Stomach (tissue), 9 donors: ENCODE results near the gene CGB8. TPM values are rescaled to one million over a fixed set of nuclear protein-coding genes. Genes with fewer than 3 reads are reported as not detected.

ENCODE experiments used
- DNase-seq, 2 donors: peaks; one replicate each; pipeline versions ENCODE4 v3.0.0 to v3.0.0-alpha.2; 2013 to 2019
- H3K27ac ChIP-seq, 5 donors: fragments of 200-600 bp in 4 of 5; sonication (generic) in 4 of 5; one replicate each; pipeline ENCODE4 v1.5.1; 2013 to 2019; ENCODE audit warnings: mild to moderate bottlenecking in 1 of 5, moderate library complexity in 1 of 5
- H3K27me3 ChIP-seq, 3 donors: fragments of 200-600 bp; sonication (generic); one replicate each; pipeline ENCODE4 v1.5.1; 2017 to 2019; ENCODE audit warnings: mixed run types in 1 of 3
- H3K36me3 ChIP-seq, 4 donors: fragments of 200-600 bp; sonication (generic); 1 replicate in 3 of 4; 2 replicates in 1 of 4; pipeline ENCODE4 v1.5.1; 2016 to 2019
- H3K4me1 ChIP-seq, 4 donors: fragments of 200-600 bp; sonication (generic); one replicate each; pipeline ENCODE4 v1.5.1; 2016 to 2019
- H3K4me3 ChIP-seq, 4 donors: fragments of 200-600 bp; sonication (generic) in 3 of 4; one replicate each; pipeline ENCODE4 v1.5.1; 2016 to 2019; ENCODE audit warnings: mild to moderate bottlenecking in 1 of 4
- H3K9me3 ChIP-seq, 4 donors: fragments of 200-600 bp; sonication (generic); one replicate each; pipeline ENCODE4 v1.5.1; 2016 to 2019
- CTCF ChIP-seq, 7 experiments: fragments of 450-650 bp in 4 of 7; fragments of 200-600 bp in 3 of 7; sonication (generic) in 3 of 7; IDR thresholded peaks; one replicate each; pipeline ENCODE4 v1.5.1; 2016 to 2019; ENCODE audit warnings: antibody characterized with exemption in 7 of 7, control low read depth in 2 of 7, mild to moderate bottlenecking in 1 of 7
- EP300 ChIP-seq: sonication (generic); formaldehyde crosslinking; IDR thresholded peaks from one replicate; pipeline ENCODE4 v1.6.1; 2017; ENCODE audit warnings: antibody characterized with exemption
- POLR2A ChIP-seq, 4 donors: fragments of 450-650 bp; IDR thresholded peaks; one replicate each; pipeline ENCODE4 v1.6.1; 2016; ENCODE audit warnings: antibody characterized with exemption in 4 of 4, control low read depth in 2 of 4, mild to moderate bottlenecking in 1 of 4, moderate library complexity in 1 of 4
- POLR2AphosphoS5 ChIP-seq, 3 donors: sonication (generic); formaldehyde crosslinking; IDR thresholded peaks; one replicate each; pipeline ENCODE4 v1.6.1; 2016; ENCODE audit warnings: antibody characterized with exemption in 3 of 3
- WGBS, 5 donors: extraction: QIAGEN DNeasy Blood & Tissue Kit in 3 of 5; methylation state at CpG; one replicate each; pipeline versions ENCODE4 v1.1.5 to v1.1.7; 2013 to 2018; 5-methylcytosine and 5-hydroxymethylcytosine counted together
- intact Hi-C: fragments of 100-400 bp; cut with DNase I; formaldehyde crosslinking; loops from one replicate; pipeline ENCODE4 v1.15.1; 2023; ENCODE audit warnings: low total_unique reads
- polyA plus RNA-seq, 3 donors: library from polyadenylated mRNA; stranded (reverse); fragments of 200-250 nt; gene quantifications; one replicate each; pipeline ENCODE4 v1.2.3, GENCODE V29; 2013
- total RNA-seq, 5 donors: library from RNA; depleted of rRNA; stranded (reverse); fragments of >200 nt; gene quantifications; one replicate each; pipeline versions ENCODE4 v1.1.0 to v1.2.3, GENCODE V29; 2014 to 2016
- donor health status: healthy with polysubstance abuse.
- donor health status: Bipolar disorder and iron deficiency.
- donor health status: healthy.

The CGB8 gene
- total and polyA plus RNA-seq, 8 donors = not detected

GRCh38 chr19:49011194-49011593 is 37.7 kb downstream of the CGB8 start:
- DNase-seq = no peak
- Histone ChIP-seq H3K4me3 (no peak overlapping the region), H3K36me3 (peaks cover 36 to 98% (median 96%) of the 10 kb centered on the region in 4 donors), H3K4me1 (no peaks in the 10 kb centered on the region), H3K27me3 (no peaks in the 10 kb centered on the region), H3K27ac (no peak overlapping the region), H3K9me3 (no peaks in the 10 kb centered on the region)
- TF ChIP-seq CTCF (IDR thresholded peaks at IDR 0.05) = no peak
- TF ChIP-seq POLR2A (IDR thresholded peaks at IDR 0.05) = no peak
- TF ChIP-seq EP300 = no peak
- no peak for TF ChIP-seq POLR2AphosphoS5 (IDR thresholded peaks at IDR 0.05)
- intact Hi-C loops = no loop called here
- 80 to 87% (median 85%) methylated on average over 7 to 17 of the region's 17 CpGs for WGBS, 5 donors

- TF ChIP-seq POLR2AphosphoS5 (IDR thresholded peaks at IDR 0.05) (no peak), CTCF (IDR thresholded peaks at IDR 0.05) (no peak), EP300 (no peak), POLR2A (IDR thresholded peaks at IDR 0.05) (no peak)
- Histone ChIP-seq H3K27ac (no peak overlapping the region), H3K4me3 (no peak overlapping the region), H3K9me3 (no peaks in the 10 kb centered on the region), H3K27me3 (no peaks in the 10 kb centered on the region), H3K36me3 (peaks cover 42 to 98% (median 96%) of the 10 kb centered on the region in 4 donors), H3K4me1 (no peaks in the 10 kb centered on the region)
- DNase-seq = no peak
- 89 to 93% (median 91%) methylated on average over 17 to 18 of the region's 18 CpGs for WGBS, 5 donors
- intact Hi-C loops = no loop called here
These were observed 38.5 kb downstream of the CGB8 start for GRCh38 chr19:49010453-49010852.

GRCh38 chr19:49009828-49010227 is 39.1 kb downstream of the CGB8 start:
- Histone ChIP-seq H3K27ac (no peak overlapping the region), H3K27me3 (no peaks in the 10 kb centered on the region), H3K36me3 (peaks cover 48 to 98% (median 96%) of the 10 kb centered on the region in 4 donors), H3K4me3 (no peak overlapping the region), H3K4me1 (no peaks in the 10 kb centered on the region), H3K9me3 (no peaks in the 10 kb centered on the region)
- WGBS, 5 donors = 92 to 98% (median 96%) methylated on average over 13 to 18 of the region's 18 CpGs
- intact Hi-C loops = no loop called here
- TF ChIP-seq POLR2A (IDR thresholded peaks at IDR 0.05) (no peak), CTCF (IDR thresholded peaks at IDR 0.05) (no peak), EP300 (no peak), POLR2AphosphoS5 (IDR thresholded peaks at IDR 0.05) (no peak)
- DNase-seq = no peak

- 92 to 97% (median 96%) methylated on average over 11 to 22 of the region's 22 CpGs for WGBS, 5 donors
- intact Hi-C loops = no loop called here
- no peak for DNase-seq
- Histone ChIP-seq H3K4me3 (no peak overlapping the region), H3K4me1 (no peaks in the 10 kb centered on the region), H3K36me3 (peaks cover 53 to 98% (median 97%) of the 10 kb centered on the region in 4 donors), H3K27ac (no peak overlapping the region), H3K9me3 (no peaks in the 10 kb centered on the region), H3K27me3 (no peaks in the 10 kb centered on the region)
- TF ChIP-seq POLR2A (IDR thresholded peaks at IDR 0.05) = no peak
- TF ChIP-seq POLR2AphosphoS5 (IDR thresholded peaks at IDR 0.05) = no peak
- no peak for TF ChIP-seq CTCF (IDR thresholded peaks at IDR 0.05)
These were observed 42.0 kb downstream of the CGB8 start for GRCh38 chr19:49006905-49007304.
